NCI-H748 treated with DMSO at 0.1 percent for 48 hours (cell line): Measurements from ENCODE around the gene TRIM59.
"Not testable (repeated sequence)": the region's sequence is repeated elsewhere in the genome, so short reads cannot be mapped to it uniquely, and the experiment has no call there.

Source experiments
- DNase-seq: peaks from one replicate; lab custom pipeline; 2025; lab: John Stamatoyannopoulos, UW

TRIM59 gene

DNA sequence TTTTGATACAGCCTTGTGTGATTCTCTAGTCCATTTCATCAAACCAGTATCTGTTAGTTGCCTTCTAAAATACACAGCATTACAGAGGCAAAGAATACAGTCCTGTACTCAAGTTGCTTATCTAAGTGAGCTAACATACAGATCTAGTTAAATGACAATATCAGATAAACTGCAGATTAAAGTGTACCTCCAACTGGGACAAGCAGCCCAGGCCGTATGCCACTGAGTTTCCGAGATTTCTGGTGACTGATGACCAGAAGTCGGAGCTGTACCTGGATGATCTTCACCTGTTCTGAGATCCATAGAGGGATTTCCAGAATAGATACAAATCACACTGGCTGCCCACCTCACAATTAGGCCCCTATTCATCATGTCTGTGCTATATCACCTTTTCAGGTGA lies 6.3 kb upstream of the TRIM59 start:
- DNase-seq = no peak

- DNase-seq = peak; percentile 5
Measured at GRCh38 chr3:160454995-160455394, 5.4 kb upstream of the TRIM59 start.

DNA sequence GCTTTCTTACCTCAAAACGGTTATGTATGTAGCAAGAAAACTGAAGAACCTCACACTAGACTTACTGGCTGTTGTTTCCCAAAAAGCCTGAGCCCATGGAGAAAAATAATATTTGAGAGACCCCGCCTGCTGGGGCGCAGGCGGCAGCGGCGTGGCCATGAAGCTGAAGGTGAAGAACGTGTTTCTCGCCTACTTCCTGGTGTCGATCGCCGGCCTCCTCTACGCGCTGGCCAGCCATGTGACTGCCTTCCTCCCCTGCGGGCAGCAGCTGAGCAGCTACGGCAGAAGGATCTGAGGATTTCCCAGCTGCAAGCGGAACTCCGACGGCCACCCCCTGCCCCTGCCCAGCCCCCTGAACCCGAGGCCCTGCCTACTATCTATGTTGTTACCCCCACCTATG lies 2.7 kb upstream of the TRIM59 start:
- DNase-seq = not testable (repeated sequence)

DNA sequence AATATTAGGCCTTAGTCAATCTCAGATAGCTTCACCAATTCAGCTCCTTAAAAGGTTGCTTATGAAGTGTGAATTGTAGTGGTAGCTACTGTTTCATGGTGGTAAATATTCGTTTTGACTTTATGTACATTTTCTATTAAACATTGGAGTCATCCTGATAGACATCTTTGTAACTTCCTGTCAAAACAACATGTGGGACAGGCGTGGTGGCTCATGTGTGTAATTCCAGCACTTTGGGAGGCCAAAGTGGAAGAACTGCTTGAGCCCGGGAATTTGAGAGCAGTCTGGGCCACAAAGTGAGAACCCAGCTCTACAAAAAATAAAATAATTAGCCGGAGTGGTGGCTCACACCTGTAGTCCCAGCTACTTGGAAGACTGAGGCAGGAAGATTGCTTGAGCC lies 2.0 kb upstream of the TRIM59 start:
- no peak for DNase-seq

GRCh38 chr3:160450846-160451245 lies 1.3 kb upstream of the TRIM59 start:
- no peak for DNase-seq

GRCh38 chr3:160448845-160449635 lies 546 bp downstream of the TRIM59 start:
- DNase-seq = no peak

DNA sequence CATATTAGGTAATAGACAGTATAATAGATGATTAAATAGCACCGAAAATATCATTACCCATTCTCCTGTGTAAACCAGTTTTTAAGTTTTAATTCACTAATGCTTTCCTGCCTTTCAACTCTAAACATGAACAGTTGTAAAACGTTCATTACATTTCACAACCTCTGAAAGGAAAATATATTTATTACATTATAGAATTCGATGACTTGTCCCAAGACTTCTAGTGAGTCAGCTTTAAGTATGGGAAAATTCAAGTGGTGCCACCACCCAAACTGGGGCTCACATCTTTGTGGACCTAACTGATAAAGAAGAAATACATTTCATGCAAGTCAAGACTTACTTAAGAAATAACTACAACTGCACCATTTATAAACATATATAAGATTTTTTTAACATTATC lies 2.0 kb downstream of the TRIM59 start:
- DNase-seq = no peak

- no peak for DNase-seq
Measured at GRCh38 chr3:160446522-160447056, 3.0 kb downstream of the TRIM59 start.

DNA sequence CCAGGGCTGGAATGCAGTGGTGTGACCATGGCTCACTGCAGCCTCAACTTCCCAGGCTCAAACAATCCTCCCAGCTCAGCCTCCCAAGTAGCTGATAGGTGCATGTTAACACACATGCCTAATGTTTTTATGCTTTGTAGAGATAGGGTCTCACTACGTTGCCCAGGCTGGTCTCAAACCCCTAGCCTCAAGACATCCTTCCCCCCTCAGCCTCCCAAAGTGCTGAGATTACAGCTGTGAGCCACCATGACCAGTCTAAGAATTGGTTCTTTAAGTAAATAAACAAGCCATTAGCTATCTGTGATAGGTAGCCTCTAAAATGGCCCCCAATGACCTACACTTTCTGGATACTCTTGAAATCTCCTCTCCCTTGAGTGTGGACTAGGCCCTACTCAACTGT lies 3.7 kb downstream of the TRIM59 start:
- no peak for DNase-seq

GRCh38 chr3:160444411-160444810 lies 5.2 kb downstream of the TRIM59 start:
- no peak for DNase-seq

GRCh38 chr3:160440687-160441086 lies 8.9 kb downstream of the TRIM59 start:
- DNase-seq = no peak

DNA sequence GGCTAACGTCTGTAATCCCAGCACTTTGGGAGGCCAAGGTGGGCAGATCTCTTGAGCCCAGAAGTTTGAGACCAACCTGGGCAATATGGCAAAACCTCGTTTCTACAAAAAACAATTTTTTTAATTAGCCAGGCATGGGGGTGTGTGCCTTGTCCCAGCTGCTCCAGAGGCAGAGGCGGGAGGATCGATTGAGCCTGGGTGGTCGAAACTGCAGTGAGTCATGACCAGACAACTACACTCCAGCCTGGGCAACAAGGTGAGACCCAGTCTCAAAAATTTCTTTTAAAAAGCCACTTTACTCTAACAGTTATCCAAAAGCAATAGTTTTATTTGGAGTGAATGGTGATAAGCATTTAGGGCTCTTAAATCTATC lies 12.5 kb downstream of the TRIM59 start:
- DNase-seq = no peak

DNA sequence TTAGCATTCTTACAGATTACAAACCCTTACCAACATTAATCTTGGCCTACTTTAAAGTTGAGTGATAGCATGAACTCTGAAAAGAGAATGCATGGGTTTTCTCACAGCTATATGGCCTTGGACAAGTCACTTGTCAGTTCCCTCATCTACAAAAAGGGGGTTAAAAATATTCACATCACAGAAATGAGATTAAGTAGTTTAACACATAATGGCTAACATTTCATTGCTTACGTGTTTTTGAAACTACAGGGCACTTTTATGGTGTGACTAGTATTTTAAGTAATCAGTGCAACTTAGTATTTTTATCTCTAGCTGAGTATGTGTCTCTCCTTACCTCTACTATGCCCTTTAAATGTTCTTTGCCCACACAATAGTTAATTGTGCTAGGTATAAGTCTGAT lies 13.8 kb downstream of the TRIM59 start:
- no peak for DNase-seq

DNA sequence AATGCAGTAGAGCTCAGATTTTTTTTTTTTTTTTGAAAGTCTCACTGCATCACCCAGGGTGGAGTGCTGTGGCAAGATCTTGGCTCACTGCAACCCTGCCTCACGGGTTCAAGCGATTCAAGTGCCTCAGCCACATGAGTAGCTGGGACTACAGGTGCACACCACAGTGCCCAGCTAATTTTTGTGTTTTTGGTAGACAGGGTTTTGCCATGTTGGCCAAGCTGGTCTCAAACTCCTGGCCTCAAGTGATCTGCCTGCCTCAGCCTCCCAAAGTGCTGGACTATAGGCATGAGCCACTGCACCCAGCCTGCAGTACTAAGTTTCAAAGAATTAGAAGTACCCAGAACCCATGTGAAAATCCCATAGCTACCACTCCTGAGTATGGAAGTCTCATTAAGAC lies 14.5 kb downstream of the TRIM59 start:
- no peak for DNase-seq

DNA sequence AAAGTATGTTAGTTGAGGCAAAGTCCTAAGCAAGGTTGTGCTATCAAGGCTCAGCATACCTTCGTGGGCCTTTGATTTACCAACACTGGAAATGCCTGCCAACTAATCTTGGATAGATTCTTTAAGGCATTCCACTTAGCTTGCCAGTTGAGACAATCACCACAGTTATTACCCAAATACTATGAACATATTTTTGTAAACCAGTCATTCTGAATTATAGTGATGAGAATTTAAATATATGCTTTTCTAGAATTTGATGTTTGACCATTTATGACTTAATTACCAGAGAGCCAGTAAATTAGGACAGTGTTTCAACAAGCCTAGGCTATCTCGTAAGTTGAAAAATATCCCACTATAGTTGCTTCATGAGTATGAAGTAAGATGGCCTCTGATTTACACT lies 15.5 kb downstream of the TRIM59 start:
- DNase-seq = no peak

GRCh38 chr3:160427832-160428424 lies 21.7 kb downstream of the TRIM59 start:
- no peak for DNase-seq

- DNase-seq = no peak
Measured at GRCh38 chr3:160417311-160417710, 32.3 kb downstream of the TRIM59 start.

- DNase-seq = peak; percentile 34
Measured at GRCh38 chr3:160413613-160414248, 35.9 kb downstream of the TRIM59 start.

- no peak for DNase-seq
Measured at GRCh38 chr3:160412477-160412876, 37.1 kb downstream of the TRIM59 start.

- no peak for DNase-seq
Measured at GRCh38 chr3:160409812-160410610, 39.6 kb downstream of the TRIM59 start.

DNA sequence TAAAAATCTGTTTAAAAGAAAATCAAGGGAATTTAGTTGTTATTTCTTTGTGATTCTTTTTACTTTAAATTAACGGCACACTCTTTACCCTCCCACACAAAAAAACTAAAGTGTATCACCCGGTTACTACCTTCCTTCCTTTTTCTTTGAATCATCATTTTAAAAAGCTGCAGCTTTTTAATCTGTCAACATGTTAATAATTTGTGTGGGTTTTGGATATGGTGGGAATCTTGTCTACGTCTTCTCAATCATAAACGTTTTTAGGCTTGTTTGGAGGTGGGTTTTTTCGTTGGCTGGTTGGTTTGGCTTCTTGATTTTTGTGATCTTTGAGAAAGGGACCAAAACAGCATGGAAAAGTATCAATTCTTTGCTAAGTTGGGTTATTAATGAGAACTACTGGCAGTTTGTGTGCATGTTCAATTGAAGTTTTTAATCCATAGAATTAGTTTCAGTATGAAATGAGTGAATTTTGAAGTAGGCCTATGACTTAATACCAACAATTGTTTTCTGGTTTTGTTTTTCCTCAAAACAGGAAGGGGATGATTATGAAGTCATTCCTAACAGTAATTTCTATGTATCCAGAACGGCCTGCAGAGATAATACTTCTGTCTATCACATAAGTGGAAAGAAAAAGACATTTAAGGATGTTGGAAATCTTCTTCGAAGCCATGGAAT lies 45.7 kb downstream of the TRIM59 start:
- no peak for DNase-seq

DNA sequence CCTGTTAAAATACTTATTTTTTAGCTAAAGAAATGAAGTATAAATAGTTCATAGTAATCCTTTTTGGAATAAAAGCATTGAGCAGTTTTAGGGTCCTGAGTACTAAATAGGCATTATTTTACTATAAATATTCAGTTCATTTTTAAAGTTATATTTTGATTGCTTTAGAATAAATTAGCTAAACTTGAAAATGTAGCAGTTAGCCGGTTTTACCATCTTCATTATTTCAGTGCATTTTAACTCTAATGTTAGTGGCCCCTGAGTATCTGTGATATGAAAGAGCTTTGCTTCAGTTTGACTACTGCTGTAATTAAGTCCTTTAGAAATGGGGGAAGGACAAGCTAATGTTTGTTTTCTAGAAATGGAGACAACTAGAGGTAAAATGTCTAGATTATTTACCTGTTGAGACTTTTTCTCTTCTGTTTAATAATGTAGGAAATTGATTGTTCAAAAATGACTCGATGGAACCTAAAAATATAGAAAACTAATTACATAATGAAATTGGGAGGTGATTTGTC lies 46.5 kb downstream of the TRIM59 start:
- DNase-seq = no peak
